ENCODE measurements around the gene UTF1.

- TF ChIP-seq SIN3A (IDR thresholded peaks at IDR 0.05; ENCODE audit: borderline replicate concordance, insufficient read depth, low read length), result no peak
- no peak for TF ChIP-seq POLR2AphosphoS5 (IDR thresholded peaks at IDR 0.05; ENCODE audit: low read depth, low read length)
- no peak for TF ChIP-seq TAF1 (IDR thresholded peaks at IDR 0.05; ENCODE audit: borderline replicate concordance, insufficient read depth, low read length)
- no peak for TF ChIP-seq FOXP2 (optimal IDR thresholded peaks at IDR 0.05; ENCODE audit: borderline replicate concordance, extremely low read depth, extremely low read length, insufficient read depth)
- TF ChIP-seq, protein P1, sequence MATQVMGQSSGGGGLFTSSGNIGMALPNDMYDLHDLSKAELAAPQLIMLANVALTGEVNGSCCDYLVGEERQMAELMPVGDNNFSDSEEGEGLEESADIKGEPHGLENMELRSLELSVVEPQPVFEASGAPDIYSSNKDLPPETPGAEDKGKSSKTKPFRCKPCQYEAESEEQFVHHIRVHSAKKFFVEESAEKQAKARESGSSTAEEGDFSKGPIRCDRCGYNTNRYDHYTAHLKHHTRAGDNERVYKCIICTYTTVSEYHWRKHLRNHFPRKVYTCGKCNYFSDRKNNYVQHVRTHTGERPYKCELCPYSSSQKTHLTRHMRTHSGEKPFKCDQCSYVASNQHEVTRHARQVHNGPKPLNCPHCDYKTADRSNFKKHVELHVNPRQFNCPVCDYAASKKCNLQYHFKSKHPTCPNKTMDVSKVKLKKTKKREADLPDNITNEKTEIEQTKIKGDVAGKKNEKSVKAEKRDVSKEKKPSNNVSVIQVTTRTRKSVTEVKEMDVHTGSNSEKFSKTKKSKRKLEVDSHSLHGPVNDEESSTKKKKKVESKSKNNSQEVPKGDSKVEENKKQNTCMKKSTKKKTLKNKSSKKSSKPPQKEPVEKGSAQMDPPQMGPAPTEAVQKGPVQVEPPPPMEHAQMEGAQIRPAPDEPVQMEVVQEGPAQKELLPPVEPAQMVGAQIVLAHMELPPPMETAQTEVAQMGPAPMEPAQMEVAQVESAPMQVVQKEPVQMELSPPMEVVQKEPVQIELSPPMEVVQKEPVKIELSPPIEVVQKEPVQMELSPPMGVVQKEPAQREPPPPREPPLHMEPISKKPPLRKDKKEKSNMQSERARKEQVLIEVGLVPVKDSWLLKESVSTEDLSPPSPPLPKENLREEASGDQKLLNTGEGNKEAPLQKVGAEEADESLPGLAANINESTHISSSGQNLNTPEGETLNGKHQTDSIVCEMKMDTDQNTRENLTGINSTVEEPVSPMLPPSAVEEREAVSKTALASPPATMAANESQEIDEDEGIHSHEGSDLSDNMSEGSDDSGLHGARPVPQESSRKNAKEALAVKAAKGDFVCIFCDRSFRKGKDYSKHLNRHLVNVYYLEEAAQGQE (IDR thresholded peaks at IDR 0.05; ENCODE audit: insufficient read depth in 1 of 2, low read depth in 2 of 2, low read length in 2 of 2), result no peak
Observed at GRCh38 chr10:133274751-133275683, 45.0 kb downstream of the UTF1 start.
